Activated CD4-positive, alpha-beta T cell treated with anti-CD3 and anti-CD28 coated beads, Interleukin-2, amount 50 U/mL, for 24 hours (primary cell): ENCODE data around the gene IFNA13.

Experiments
- DNase-seq, 2 donors: peaks; one replicate each; pipeline ENCODE4 v3.0.0-alpha.2; 2020; ENCODE audit warnings: low read depth in 1 of 2, low spot score in 1 of 2

Gene IFNA13

GRCh38 chr9:21357479-21358460, 10.1 kb downstream of the IFNA13 start:
- DNase-seq = peak in 1 of 2 donors; percentile 21

GRCh38 chr9:21350787-21351186, 17.1 kb downstream of the IFNA13 start, which contains the start of gene IFNA6:
TSS of gene IFNA6 (minus strand) at chr9:21350887. CDS start at chr9:21350887, 0 bp downstream.
- DNase-seq = no peak

GRCh38 chr9:21348430-21348970, 19.4 kb downstream of the IFNA13 start:
- DNase-seq = no peak

GRCh38 chr9:21340735-21341134, 27.1 kb downstream of the IFNA13 start:
- no peak for DNase-seq

- DNase-seq = no peak
These were observed 31.4 kb downstream of the IFNA13 start for GRCh38 chr9:21336457-21336856.

- peak; percentile 72 to 85 for DNase-seq
These were observed 32.9 kb downstream of the IFNA13 start, which contains the start of gene KLHL9 for GRCh38 chr9:21334701-21335632. TSS of gene KLHL9 (minus strand) at chr9:21335404. CDS start at chr9:21334859, 545 bp downstream.

GRCh38 chr9:21333226-21333625, 34.6 kb downstream of the IFNA13 start:
- no peak for DNase-seq

GRCh38 chr9:21331676-21332402, 36.0 kb downstream of the IFNA13 start:
- no peak for DNase-seq

GRCh38 chr9:21326526-21327139, 41.2 kb downstream of the IFNA13 start:
- DNase-seq = peak in 1 of 2 donors; percentile 12

- DNase-seq = no peak
These were observed 43.8 kb downstream of the IFNA13 start for GRCh38 chr9:21324047-21324446.

GRCh38 chr9:21322911-21323461, 44.9 kb downstream of the IFNA13 start:
- no peak for DNase-seq

GRCh38 chr9:21320465-21320864, 47.4 kb downstream of the IFNA13 start:
- DNase-seq = no peak

GRCh38 chr9:21317956-21318923, 49.6 kb downstream of the IFNA13 start:
- peak in 1 of 2 donors; percentile 21 for DNase-seq
